ENCODE data around the gene CSTF3. TPM values are rescaled to one million over a fixed set of nuclear protein-coding genes. Genes with fewer than 3 reads are reported as not detected.

Gene CSTF3
- polyA plus RNA-seq: 49.2 TPM
- long read RNA-seq, donor 1, transcript CSTF3-202 (2 exons, 715 nt): major isoform, 8 of 16 reads
- long read RNA-seq, donor 1, transcript CSTF3-203 (3 exons, 1,132 nt): minor isoform, 7 of 16 reads
- long read RNA-seq, donor 1, partial matches to known transcripts: 0 of 16 reads
- long read RNA-seq, donor 1, other reads (novel, unspliced or antisense): 0 of 16 reads
- long read RNA-seq, donor 2, transcript CSTF3-202 (2 exons, 715 nt): minor isoform, 10 of 40 reads
- long read RNA-seq, donor 2, transcript CSTF3-201 (21 exons, 2,797 nt): minor isoform, 7 of 40 reads
- long read RNA-seq, donor 2, transcript CSTF3-203 (3 exons, 1,132 nt): major isoform, 23 of 40 reads
- long read RNA-seq, donor 2, partial matches to known transcripts: 0 of 40 reads
- long read RNA-seq, donor 2, other reads (novel, unspliced or antisense): 0 of 40 reads
- long read RNA-seq, donor 3: 0 reads
- long read RNA-seq, donor 4, partial matches to known transcripts: 0 of 1 reads
- long read RNA-seq, donor 4, other reads (novel, unspliced or antisense): 0 of 1 reads
- long read RNA-seq, donor 5, transcript CSTF3-203 (3 exons, 1,132 nt): minor isoform, 6 of 17 reads
- long read RNA-seq, donor 5, transcript CSTF3-202 (2 exons, 715 nt): major isoform, 7 of 17 reads
- long read RNA-seq, donor 5, partial matches to known transcripts: 0 of 17 reads
- long read RNA-seq, donor 5, other reads (novel, unspliced or antisense): 0 of 17 reads
- long read RNA-seq, donor 6, transcript CSTF3-203 (3 exons, 1,132 nt): major isoform, 9 of 18 reads
- long read RNA-seq, donor 6, transcript CSTF3-202 (2 exons, 715 nt): minor isoform, 7 of 18 reads
- long read RNA-seq, donor 6, partial matches to known transcripts: 0 of 18 reads
- long read RNA-seq, donor 6, other reads (novel, unspliced or antisense): 0 of 18 reads
- long read RNA-seq, donor 7, transcript CSTF3-203 (3 exons, 1,132 nt): major isoform, 9 of 26 reads
- long read RNA-seq, donor 7, partial matches to known transcripts: 16 of 26 reads
- long read RNA-seq, donor 7, other reads (novel, unspliced or antisense): 0 of 26 reads
- long read RNA-seq, donor 8, transcript CSTF3-203 (3 exons, 1,132 nt): minor isoform, 22 of 66 reads
- long read RNA-seq, donor 8, transcript CSTF3-202 (2 exons, 715 nt): major isoform, 26 of 66 reads
- long read RNA-seq, donor 8, partial matches to known transcripts: 14 of 66 reads
- long read RNA-seq, donor 8, other reads (novel, unspliced or antisense): 0 of 66 reads
- long read RNA-seq, donor 9, transcript CSTF3-202 (2 exons, 715 nt): major isoform, 25 of 48 reads
- long read RNA-seq, donor 9, transcript CSTF3-203 (3 exons, 1,132 nt): minor isoform, 21 of 48 reads
- long read RNA-seq, donor 9, partial matches to known transcripts: 0 of 48 reads
- long read RNA-seq, donor 9, other reads (novel, unspliced or antisense): 0 of 48 reads
- long read RNA-seq, donor 10, transcript CSTF3-202 (2 exons, 715 nt): minor isoform, 9 of 31 reads
- long read RNA-seq, donor 10, transcript CSTF3-203 (3 exons, 1,132 nt): major isoform, 20 of 31 reads
- long read RNA-seq, donor 10, partial matches to known transcripts: 0 of 31 reads
- long read RNA-seq, donor 10, other reads (novel, unspliced or antisense): 0 of 31 reads
- long read RNA-seq, donor 11, transcript CSTF3-202 (2 exons, 715 nt): minor isoform, 9 of 27 reads
- long read RNA-seq, donor 11, transcript CSTF3-203 (3 exons, 1,132 nt): major isoform, 17 of 27 reads
- long read RNA-seq, donor 11, partial matches to known transcripts: 0 of 27 reads
- long read RNA-seq, donor 11, other reads (novel, unspliced or antisense): 0 of 27 reads

GRCh38 chr11:33161120-33162005 is at the start of gene CSTF3:
Gene CSTF3 (minus strand): TSS chr11:33161480. CDS start chr11:33161325, 155 bp downstream.
- Histone ChIP-seq H3K4me3 (ENCODE audit: low read length) (peak within 1 kb of the TSS; percentile 93), H3K4me1 (ENCODE audit: control insufficient read depth, insufficient read depth, low read length) (peaks cover 13% of the 10 kb centered on the region), H3K9me3 (ENCODE audit: control insufficient read depth, low read depth, low read length) (no peaks in the 10 kb centered on the region), H3K27me3 (ENCODE audit: control insufficient read depth, insufficient read depth, low read length) (no peaks in the 10 kb centered on the region), H3K36me3 (ENCODE audit: control insufficient read depth, insufficient read depth, low read length) (no peaks in the 10 kb centered on the region), H3K27ac (ENCODE audit: low read length) (peak within 1 kb of the TSS; percentile 88)
- WGBS (ENCODE audit: insufficient coverage, low lambda C conversion rate): no CpG with 5 or more reads among the region's 40 CpGs
- DNase-seq: peak; percentile 99

GRCh38 chr11:33208150-33208549 is 46.9 kb upstream of the CSTF3 start:
- no peak for DNase-seq
- WGBS (ENCODE audit: insufficient coverage, low lambda C conversion rate): no CpG with 5 or more reads among the region's 1 CpG
- H3K27ac ChIP-seq (ENCODE audit: low read length): no peak overlapping the region

GRCh38 chr11:33207408-33207985 is 46.2 kb upstream of the CSTF3 start:
- H3K36me3 ChIP-seq (ENCODE audit: control insufficient read depth, insufficient read depth, low read length): no peaks in the 10 kb centered on the region
- no peak overlapping the region for H3K4me3 ChIP-seq (ENCODE audit: low read length)
- DNase-seq: peak in 1 of 2 donors; percentile 9
- no CpG with 5 or more reads among the region's 4 CpGs for WGBS (ENCODE audit: insufficient coverage, low lambda C conversion rate)
- H3K4me1 ChIP-seq (ENCODE audit: control insufficient read depth, insufficient read depth, low read length): no peaks in the 10 kb centered on the region
- H3K9me3 ChIP-seq (ENCODE audit: control insufficient read depth, low read depth, low read length): no peaks in the 10 kb centered on the region
- no peaks in the 10 kb centered on the region for H3K27me3 ChIP-seq (ENCODE audit: control insufficient read depth, insufficient read depth, low read length)
- no peak overlapping the region for H3K27ac ChIP-seq (ENCODE audit: low read length)

More at GRCh38 chr11:33208150-33208549, 46.9 kb upstream of the CSTF3 start:
- no peaks in the 10 kb centered on the region for H3K4me1 ChIP-seq (ENCODE audit: control insufficient read depth, insufficient read depth, low read length)
- H3K4me3 ChIP-seq (ENCODE audit: low read length): no peak overlapping the region
- no peaks in the 10 kb centered on the region for H3K36me3 ChIP-seq (ENCODE audit: control insufficient read depth, insufficient read depth, low read length)
- H3K27me3 ChIP-seq (ENCODE audit: control insufficient read depth, insufficient read depth, low read length): no peaks in the 10 kb centered on the region
- no peaks in the 10 kb centered on the region for H3K9me3 ChIP-seq (ENCODE audit: control insufficient read depth, low read depth, low read length)

- Histone ChIP-seq H3K4me1 (ENCODE audit: control insufficient read depth, insufficient read depth, low read length) (no peaks in the 10 kb centered on the region), H3K36me3 (ENCODE audit: control insufficient read depth, insufficient read depth, low read length) (no peaks in the 10 kb centered on the region), H3K27ac (ENCODE audit: low read length) (no peak overlapping the region), H3K9me3 (ENCODE audit: control insufficient read depth, low read depth, low read length) (no peaks in the 10 kb centered on the region), H3K27me3 (ENCODE audit: control insufficient read depth, insufficient read depth, low read length) (no peaks in the 10 kb centered on the region), H3K4me3 (ENCODE audit: low read length) (no peak overlapping the region)
- no CpG with 5 or more reads among the region's 14 CpGs for WGBS (ENCODE audit: insufficient coverage, low lambda C conversion rate)
- no peak for DNase-seq
Measured at GRCh38 chr11:33197915-33198727, 36.8 kb upstream of the CSTF3 start.

- H3K4me3 ChIP-seq (ENCODE audit: low read length): no peak overlapping the region
- H3K4me1 ChIP-seq (ENCODE audit: control insufficient read depth, insufficient read depth, low read length): no peaks in the 10 kb centered on the region
- H3K9me3 ChIP-seq (ENCODE audit: control insufficient read depth, low read depth, low read length): no peaks in the 10 kb centered on the region
- DNase-seq: no peak
- 75% methylated on average over 3 of the region's 4 CpGs for WGBS (ENCODE audit: insufficient coverage, low lambda C conversion rate)
- no peaks in the 10 kb centered on the region for H3K27me3 ChIP-seq (ENCODE audit: control insufficient read depth, insufficient read depth, low read length)
- no peak overlapping the region for H3K27ac ChIP-seq (ENCODE audit: low read length)
- no peaks in the 10 kb centered on the region for H3K36me3 ChIP-seq (ENCODE audit: control insufficient read depth, insufficient read depth, low read length)
Measured at GRCh38 chr11:33195462-33196173, 34.3 kb upstream of the CSTF3 start.

- Histone ChIP-seq H3K4me1 (ENCODE audit: control insufficient read depth, insufficient read depth, low read length) (no peaks in the 10 kb centered on the region), H3K36me3 (ENCODE audit: control insufficient read depth, insufficient read depth, low read length) (no peaks in the 10 kb centered on the region), H3K27ac (ENCODE audit: low read length) (no peak overlapping the region), H3K27me3 (ENCODE audit: control insufficient read depth, insufficient read depth, low read length) (no peaks in the 10 kb centered on the region), H3K4me3 (ENCODE audit: low read length) (no peak overlapping the region), H3K9me3 (ENCODE audit: control insufficient read depth, low read depth, low read length) (no peaks in the 10 kb centered on the region)
- 100% methylated on average over 2 of the region's 4 CpGs for WGBS (ENCODE audit: insufficient coverage, low lambda C conversion rate)
- DNase-seq: no peak
Measured at GRCh38 chr11:33194455-33194854, 33.2 kb upstream of the CSTF3 start.

DNA sequence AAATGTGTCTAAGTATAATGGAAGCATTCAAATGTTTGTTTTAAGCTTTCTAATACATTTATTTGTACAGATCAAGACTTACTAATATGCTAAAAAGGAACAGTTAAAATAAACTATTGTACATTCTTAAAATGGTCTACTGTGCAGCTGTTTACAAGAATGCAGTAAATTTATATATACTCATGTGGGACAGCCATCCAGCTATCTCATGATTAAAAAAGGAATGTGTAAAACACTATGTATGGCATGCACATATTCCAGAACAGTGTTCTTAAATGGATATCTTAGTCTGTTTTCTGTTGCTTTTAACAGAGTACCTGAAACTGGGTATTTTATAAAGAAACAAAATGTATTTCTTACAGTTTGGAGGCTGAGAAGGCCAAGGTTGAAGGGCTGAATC is 30.2 kb upstream of the CSTF3 start:
- Histone ChIP-seq H3K27ac (ENCODE audit: low read length) (no peak overlapping the region), H3K4me1 (ENCODE audit: control insufficient read depth, insufficient read depth, low read length) (peaks cover 5% of the 10 kb centered on the region), H3K36me3 (ENCODE audit: control insufficient read depth, insufficient read depth, low read length) (no peaks in the 10 kb centered on the region), H3K27me3 (ENCODE audit: control insufficient read depth, insufficient read depth, low read length) (no peaks in the 10 kb centered on the region), H3K9me3 (ENCODE audit: control insufficient read depth, low read depth, low read length) (no peaks in the 10 kb centered on the region), H3K4me3 (ENCODE audit: low read length) (no peak overlapping the region)
- no peak for DNase-seq

Measured in large intestine (tissue), 12 donors.